ENCODE results near the gene PKNOX1.
"Not testable (repeated sequence)": the region's sequence is repeated elsewhere in the genome, so short reads cannot be mapped to it uniquely, and the experiment has no call there.

The PKNOX1 gene

DNA sequence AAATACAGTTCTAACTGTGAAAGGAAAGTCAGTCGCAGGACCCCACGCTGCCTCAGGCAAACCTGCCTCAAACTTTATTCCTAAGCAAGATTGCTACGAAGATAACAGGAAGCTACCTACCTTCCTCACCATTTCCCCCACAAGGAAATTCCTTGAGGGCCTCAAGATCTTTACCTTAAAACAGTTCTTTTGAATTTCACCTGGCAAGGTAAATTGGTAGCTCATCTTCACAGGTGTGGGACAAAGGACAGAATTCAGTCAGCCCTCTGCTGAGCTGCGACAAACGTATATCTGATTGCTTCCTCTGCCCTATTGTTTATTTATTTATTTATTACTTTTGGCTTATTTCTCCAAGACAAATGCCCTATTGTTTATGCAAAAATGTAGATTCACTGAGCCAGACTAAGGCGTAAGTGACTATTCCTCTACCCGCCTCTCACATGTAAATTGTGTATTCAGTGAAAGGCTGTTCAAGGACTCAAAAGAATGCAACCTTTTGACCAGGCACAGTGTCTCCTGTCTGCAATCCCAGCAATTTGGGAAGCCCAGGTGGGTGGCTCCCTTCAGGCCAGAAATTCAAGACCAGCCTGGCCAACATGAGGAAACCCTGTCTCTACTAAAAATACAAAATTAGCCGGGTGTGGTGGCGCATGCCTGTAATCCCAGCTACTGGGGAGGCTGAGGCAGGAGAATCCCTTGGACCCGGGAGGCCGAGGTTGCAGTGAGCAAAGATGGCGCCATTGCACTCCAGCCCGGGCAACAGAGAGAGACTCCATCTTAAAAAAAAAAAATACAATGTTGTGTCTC lies 17.3 kb upstream of the PKNOX1 start:
- no peak for DNase-seq (ENCODE audit: low spot score)

DNA sequence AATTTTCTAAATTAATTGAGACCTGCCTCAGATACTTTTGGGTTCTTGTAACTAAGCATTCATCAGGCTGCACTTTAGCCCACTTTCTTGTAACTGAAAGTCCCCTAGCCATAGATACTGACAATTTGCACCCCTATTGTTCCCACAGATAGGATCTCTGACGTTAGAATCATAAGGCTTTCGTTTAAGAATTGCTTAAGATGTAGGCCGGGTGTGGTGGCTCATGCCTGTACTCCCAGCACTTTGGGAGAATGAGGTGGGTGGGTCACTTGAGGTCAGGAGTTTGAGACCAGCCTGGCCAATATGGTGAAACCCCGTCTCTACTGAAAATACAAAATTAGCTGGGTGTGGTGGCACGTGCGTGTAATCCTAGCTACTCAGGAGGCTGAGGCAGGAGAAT lies 16.2 kb upstream of the PKNOX1 start:
- DNase-seq (ENCODE audit: low spot score): not testable (repeated sequence)

DNA sequence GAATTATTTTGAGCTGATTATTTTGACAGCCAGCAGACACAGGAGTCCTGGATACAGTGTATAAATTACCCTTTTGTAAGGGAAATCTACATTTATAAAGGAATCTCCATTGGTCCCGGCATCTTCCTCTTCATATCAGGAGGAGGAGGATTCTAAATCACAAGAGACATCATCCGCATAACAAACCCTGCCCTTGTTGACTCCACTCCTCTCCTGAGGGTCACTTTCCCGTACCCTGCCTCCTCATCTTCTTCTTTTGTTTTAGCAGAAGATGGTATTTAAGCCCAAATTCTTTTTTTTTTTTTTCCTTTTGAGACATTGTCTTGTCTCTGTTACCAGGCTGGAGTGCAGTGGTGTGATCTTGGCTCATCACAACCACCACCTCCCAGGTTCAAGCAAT lies 14.6 kb upstream of the PKNOX1 start:
- DNase-seq (ENCODE audit: low spot score): no peak

DNA sequence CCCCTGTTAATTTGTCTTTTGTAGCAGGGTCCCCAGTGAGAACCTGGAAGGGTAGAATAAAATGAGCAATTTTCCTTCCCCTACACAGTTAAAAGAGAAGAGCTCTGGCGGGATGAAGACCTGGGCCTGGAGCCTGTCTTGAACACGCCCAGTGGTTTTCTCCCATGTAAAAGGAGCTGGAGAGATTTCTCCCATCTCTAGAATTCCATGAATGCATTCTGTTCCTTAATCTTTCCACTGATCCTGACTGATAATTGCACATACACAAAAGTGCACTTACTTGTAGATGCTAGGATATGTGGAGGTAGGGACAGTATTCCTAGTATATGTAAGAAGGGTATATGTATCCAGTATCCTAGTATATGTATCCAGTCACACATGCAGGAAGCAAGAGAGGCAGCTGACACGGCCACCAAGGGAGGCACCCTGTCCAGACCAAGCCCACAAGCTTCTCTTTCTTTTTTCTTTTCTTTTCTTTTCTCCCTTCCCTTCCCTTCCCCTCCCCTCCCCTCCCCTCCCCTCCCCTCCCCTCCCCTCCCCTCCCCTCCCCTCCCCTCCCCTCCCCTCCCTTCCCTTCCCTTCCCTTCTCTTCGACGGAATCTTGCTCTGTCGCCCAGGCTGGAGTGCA lies 11.9 kb upstream of the PKNOX1 start:
- DNase-seq (ENCODE audit: low spot score): no peak

DNA sequence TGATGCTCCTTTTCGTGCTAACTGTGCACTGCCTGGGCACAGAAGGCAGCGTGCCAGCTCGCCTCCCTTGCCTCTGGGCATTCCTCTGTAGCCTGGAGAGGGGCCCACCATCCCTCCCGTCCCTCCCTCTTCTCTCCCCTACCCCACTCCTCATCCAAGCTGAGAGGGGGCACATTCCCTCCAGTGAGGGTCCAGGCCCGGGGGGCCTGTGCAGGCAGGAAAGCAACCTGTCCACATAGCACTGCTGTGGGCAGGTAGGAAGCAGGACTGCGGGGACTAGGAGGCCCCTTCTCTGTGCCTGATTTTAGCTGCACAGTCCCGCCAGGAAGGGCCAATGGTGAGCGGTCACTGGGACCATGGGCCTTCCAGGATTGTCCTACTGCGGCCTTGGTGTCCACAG lies 10.3 kb upstream of the PKNOX1 start:
- DNase-seq (ENCODE audit: low spot score): no peak

DNA sequence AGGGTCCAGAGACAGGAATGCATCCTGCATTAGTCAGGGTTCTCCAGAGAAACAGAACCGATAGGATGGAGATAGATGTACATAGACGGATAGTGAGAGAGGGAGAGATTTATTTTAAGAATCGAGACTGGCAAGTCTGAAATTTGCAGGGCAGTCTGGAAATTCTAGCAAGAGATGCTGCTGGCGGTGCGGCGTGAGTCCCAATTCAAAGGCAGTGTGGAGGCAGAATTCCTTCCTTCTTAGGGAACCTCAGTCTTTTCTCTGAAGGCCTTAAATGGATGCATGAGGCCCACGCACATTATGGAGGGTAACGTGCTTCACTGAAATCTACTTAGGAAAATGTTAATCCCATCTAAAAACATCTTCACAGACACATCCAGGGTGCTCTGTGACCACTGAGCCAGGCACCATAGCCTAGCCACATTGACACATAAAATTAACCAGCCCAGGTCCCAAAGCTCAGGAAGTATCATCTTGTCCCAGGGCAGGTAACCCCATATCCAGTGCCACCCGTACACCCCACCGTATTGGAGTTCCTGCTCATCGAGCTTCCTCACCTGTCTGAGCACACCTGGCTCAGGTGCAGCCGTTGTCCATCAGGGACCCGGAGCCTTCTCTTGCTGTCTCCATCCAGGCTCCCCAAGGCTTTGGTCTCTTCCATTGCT lies 9.7 kb upstream of the PKNOX1 start:
- DNase-seq (ENCODE audit: low spot score): no peak

DNA sequence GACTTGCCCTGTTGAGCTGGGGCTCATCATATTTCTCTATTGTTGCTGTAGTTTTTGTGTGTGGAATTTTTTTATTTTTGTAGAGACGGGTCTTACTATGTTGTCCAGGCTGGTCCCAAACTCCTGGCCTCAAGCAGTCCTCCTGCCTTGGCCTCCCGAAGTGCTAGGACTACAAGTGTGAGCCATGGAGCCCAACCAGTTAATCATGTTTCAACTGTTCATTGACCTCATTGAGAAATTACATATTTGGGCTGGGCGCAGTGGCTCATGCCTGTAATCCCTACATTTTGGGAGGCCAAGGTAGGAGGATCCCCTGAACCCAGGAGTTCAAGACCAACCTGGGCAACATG lies 9.2 kb upstream of the PKNOX1 start:
- DNase-seq (ENCODE audit: low spot score): no peak

DNA sequence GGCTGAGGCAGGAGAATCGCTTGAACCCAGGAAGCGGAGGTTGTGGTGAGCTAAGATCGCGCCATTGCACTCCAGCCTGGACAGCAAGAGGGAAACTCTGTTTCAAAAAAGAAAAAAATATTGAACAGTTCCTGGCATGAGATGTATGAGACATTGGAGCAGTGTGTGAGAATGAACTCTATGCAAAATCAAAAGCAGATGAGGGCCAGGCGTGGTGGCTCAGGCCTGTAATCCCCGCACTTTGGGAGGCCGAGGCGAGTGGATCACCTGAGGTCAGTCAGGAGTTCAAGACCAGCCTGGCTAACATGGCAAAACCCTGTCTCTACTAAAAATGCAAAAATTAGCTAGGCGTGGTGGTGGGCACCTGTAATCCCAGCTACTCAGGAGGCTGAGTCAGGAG lies 6.7 kb upstream of the PKNOX1 start:
- DNase-seq (ENCODE audit: low spot score): not testable (repeated sequence)

DNA sequence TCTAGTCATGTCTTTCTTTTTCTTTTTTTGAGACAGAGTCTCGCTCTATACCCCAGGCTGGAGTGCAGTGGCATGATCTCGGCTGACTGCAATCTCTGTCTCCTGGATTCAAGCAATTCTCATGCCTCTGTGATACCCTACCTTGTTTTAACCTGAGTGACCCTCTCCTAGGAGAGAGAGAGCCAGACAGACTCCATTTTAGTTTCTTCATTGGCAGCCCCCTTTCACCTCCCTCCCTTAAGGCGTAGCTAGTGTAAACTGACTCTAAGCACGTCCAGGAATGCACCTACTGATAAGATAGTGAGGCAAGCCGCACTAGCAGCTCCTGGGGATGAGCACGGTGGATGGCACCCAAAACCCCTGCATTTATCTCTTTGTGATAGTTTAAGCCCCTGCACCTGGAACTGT lies 5.2 kb upstream of the PKNOX1 start:
- DNase-seq (ENCODE audit: low spot score): no peak

DNA sequence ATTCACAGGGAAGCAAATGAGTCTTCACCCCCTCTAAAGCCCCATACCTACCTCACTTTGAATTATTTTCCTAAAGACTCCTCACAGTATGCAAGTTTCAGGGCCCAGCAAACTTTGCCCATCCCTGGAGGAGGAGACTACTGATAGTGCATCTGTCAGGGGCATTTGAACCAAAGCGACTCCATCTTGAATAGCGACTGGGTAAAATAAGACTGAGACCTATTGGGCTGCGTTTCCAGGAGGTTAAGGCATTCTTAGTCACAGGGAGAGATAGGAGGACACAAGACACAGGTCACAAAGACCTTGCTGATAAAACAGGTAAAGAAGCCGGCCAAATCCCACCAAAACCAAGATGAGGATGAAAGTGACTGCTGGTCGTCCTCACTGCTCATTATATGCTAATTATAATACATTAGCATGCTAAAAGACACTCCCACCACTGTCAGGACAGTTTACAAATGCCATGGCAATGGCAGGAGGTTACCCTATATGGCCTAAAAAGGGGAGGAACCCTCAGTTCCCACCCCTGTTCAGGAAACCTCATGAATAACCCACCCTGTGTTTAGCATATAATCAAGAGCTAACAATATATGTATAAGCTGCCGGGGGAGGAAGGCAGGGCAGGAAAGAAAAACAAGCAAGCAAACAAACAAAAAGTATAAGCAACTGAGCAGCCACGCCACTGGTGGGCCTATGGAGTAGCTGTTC lies 3.3 kb upstream of the PKNOX1 start:
- DNase-seq (ENCODE audit: low spot score): no peak

DNA sequence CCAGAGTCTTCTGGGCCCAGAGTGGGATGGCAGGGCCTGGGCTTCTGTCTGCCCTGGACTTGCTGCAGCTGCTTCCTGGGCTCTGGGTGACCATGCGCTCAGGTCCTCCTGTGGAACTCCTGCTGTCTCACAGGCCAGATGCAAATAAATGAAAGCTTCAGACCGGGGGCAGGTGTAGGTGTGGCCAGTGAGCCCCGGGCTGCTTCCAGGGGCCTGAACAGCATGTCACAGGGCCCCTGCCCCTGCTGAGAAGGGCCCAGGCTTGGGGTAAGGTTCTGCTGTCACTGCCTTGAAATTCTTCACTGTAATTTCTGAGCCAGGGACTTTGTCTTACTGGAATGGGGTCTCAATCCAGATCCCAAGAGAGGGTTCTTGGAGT lies 2.5 kb upstream of the PKNOX1 start:
- no peak for DNase-seq (ENCODE audit: low spot score)

DNA sequence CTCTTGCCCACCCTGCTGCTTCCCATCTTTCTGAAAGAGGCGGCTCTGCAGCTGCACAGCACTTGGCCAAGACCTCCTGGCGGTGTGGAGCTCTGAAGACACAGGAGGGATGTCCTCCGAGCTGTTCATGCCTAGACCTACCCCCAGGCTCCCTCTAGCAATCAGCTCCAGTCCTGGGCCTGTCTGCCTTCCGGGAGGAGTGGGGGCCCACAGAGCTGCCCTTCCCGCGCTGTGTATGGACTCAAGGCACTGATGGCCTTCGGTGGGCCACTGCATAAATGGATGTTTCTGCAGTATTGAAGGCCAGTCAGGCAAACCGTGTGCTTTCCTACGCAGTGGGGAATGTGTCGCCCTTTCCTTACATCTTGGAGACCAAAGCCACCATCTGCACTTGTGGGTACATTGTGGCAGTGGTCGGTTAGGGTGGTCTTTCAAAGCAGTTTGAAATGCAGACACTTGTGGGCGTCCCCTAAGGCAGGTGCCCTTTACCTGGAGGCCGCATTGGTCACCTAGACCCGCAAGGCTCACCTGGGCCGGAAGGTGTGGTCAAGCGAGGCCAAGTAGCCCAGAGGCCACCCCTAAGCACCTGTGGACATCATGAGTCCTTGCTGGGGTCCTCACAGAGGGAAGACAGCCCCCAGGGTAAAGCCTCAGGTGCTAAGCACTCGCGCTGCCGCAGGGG lies 912 bp upstream of the PKNOX1 start:
- DNase-seq (ENCODE audit: low spot score): no peak

DNA sequence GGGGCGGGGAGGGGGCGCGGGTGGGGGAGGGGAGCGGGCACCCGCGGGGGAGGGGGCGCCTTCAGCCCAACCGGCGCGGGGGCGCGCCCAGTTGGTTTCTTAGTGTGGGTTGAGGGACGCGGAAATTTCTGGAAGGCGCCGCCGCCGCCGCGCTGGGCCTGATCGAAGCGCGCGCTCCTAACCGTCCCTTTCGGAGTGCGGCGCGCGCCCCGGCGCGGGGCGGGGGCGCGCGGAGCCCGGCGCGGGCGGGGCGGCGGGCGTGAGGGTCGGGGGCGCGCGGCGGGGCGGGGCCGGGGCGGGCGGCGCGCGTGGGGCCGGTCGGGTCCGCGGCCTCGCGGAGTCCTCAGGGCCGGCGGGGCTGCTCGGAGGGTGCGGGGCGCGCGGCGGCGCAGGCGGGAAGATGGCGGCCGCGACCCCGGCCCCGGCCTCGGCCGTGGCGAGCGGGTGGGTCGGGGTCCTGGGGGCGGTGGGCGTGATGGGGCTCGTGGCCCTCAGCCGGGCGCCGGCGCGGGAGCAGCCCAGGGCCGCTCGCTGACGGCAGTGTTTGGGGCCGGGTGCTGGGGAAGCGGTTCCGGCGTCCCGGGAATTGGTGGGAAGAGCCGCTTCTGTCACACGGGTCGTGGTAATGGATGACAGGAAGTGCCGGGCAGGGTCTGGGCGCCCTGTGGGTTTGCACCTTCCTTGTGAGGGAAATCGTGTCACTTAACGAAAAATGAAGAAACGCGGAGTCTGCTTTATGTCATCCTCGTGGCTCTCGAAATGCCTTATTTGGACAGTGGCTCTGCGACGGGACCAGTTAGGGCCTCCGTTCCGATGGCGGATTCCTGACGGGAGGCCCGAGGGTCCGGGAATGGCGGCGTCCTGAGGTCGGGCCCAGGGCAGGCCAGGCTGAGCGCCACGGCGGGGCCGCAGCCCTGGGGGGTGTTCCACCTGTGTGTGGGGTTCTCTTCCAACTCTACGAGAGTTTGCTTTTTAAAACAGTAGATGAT lies 764 bp downstream of the PKNOX1 start:
- DNase-seq (ENCODE audit: low spot score): peak; percentile 57

DNA sequence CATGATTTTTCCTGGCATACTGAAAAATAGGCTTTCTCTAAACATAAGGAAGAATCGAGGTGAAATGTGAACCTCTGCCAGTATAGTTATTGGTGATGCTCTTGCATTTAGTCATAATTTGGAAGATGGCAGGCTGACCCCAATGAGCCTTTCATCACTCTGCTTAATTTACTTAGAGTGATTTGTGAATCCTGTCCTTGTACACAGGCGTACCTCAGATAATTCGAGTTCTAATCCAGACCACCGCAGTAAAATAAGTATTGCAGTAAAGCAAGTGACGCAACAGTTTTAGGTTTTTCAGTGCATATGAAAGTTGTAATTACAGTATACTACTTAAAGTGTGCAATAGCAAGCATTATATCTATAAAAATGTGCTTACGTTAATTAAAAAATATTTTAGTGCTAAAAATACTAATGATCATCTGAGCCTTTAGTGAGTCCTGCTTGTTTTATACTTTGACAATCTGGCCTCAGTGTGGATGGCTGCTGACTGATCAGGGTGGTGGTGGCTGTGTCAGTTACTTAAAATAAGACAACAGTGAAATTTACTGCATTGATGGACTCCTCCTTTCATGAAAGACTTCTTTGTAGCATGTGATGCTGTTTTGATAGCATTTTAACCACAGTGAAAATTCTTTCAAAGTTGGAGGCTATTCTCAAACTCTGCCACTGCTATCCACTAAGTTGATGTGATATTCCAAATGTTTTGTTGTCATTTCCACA lies 1.7 kb downstream of the PKNOX1 start:
- DNase-seq (ENCODE audit: low spot score): no peak

DNA sequence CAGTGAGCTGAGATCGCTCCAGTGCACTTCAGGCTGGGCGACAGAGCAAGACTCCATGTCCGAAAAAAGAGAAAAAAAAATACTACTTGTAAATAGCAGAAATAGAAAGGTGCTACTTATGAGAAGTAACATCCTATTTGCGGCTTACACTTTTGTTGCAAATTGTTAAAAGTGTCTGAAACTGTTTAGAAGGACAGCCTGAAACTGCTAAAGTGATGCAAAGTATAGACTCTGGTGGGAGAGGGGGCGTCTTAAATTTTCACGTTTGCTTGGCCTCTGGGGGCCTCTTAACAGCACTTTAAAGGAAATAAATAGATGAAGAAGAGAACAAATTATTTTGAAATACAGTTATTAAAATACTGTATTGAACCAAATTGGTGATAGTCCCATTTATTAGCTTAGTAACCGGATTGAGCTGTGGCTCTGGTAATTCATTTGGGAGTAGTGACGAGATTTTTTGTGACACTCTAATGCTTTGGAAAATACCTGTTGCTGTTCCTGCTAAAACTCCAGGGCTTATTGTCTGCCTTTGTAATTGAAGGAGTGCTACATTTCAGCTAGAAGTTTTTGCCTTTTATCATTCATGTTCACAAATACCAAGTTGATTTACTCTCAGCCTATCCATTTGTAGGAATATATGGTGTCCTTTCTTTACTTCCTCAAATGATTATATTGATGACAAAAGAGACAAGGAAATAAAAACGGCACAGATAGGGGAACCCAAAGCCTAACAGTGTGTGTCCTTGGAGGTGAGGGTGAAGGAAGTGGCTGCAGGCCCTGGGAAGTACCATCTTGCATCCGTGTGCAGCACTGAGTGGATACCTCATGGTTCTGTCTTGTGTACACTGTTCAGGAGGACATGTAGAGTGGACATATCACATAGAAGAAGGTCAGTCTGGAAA lies 6.2 kb downstream of the PKNOX1 start:
- DNase-seq (ENCODE audit: low spot score): no peak

DNA sequence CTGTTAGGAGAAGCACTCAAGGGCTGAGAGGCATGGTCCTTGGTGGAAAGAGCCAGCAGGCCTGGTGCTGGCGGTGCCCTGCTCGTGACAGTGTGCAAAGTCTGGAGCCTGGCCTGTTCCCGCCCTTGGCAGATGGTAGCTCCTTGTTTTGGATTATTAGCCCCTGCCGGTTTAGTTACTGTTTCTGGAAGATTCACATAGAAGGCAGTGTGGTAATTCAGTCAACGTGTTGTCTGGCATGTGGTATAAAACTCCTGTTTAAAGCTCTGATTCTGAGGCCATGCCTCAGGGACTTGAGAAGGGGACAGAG lies 6.8 kb downstream of the PKNOX1 start:
- no peak for DNase-seq (ENCODE audit: low spot score)

DNA sequence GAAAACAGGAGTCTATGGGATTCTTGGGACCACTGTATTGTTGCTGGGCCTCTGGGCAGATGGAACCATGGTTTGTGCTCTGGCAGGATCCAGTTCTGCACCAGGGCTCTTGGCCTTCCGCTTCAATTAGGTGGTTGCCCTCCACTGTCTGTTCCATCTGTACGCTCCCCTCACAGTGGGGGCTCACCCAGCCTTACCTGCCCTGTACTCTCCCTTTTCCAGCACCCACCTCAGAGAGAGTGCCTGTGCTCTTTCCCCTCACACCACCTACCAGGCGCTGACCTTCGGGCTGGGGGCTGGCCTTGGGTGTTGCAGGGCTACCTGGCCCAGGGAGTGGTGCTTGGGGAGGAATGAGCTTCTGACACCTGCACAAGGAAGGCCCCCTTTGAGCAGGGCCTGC lies 7.5 kb downstream of the PKNOX1 start:
- DNase-seq (ENCODE audit: low spot score): no peak

DNA sequence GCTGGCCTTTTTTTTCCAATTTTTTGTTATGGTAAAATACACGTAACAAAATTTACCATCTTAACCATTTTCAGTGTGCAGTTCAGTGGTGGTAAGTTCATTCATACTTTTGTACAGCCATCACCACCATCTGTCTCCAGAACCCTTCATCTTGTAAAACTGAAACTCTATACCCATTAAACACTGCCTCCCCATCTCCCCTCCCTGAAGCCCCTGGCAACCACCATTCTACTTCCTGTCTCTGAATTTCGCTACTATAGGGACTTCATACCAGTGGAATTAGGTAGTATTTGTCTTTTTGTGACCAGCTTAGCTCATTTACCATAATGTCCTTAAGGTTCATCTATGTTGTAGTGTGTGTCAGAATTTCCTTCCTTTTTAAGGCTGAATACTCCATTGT lies 8.7 kb downstream of the PKNOX1 start:
- DNase-seq (ENCODE audit: low spot score): no peak

DNA sequence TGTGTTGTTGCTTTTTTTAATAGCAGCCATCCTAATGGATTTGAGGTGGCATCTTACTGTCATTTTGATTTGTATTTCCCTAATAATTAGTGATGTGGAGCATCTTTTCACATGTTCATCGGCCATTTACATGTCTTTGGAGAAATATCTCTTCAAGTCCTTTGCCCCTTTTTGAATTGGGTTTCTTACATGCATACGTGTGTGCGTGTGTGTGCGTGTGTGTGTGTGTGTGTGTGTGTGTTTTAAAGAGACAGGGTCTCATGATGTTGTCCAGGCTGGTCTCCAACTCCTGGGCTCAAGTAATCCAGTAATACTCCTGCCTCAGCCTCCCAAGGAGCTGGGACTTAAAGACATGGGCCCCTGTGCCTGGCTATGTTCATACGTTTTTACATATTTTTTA lies 9.5 kb downstream of the PKNOX1 start:
- no peak for DNase-seq (ENCODE audit: low spot score)
